H9 (cell line): ENCODE results near the gene VSIG8. TPM values are rescaled to one million over a fixed set of nuclear protein-coding genes. Genes with fewer than 3 reads are reported as not detected.

Experiments used
- DNase-seq: peaks from one replicate; pipeline ENCODE4 v3.0.0-alpha.2; 2017
- H2AFZ ChIP-seq: one replicate; pipeline ENCODE4 v1.6.1; 2013; ENCODE audit warnings: mild to moderate bottlenecking, low read length, control low read depth, moderate library complexity
- H2AK5ac ChIP-seq: 2 replicates; pipeline ENCODE4 v1.6.1; 2013; ENCODE audit warnings: low read length, control low read depth, mixed read lengths; ENCODE audit not compliant: insufficient read length
- H2BK120ac ChIP-seq: one replicate; pipeline ENCODE4 v1.6.1; 2013; ENCODE audit warnings: low read depth, mild to moderate bottlenecking, low read length, control low read depth, inconsistent platforms; ENCODE audit not compliant: poor library complexity, severe bottlenecking
- H2BK12ac ChIP-seq: 2 replicates; pipeline ENCODE4 v1.6.1; 2013; ENCODE audit warnings: low read length, control low read depth, mixed read lengths, low read depth; ENCODE audit not compliant: insufficient read length
- H2BK15ac ChIP-seq: 2 replicates; pipeline ENCODE4 v1.6.1; 2013; ENCODE audit warnings: low read depth, low read length, control low read depth
- H2BK20ac ChIP-seq: one replicate; pipeline ENCODE4 v1.6.1; 2013; ENCODE audit warnings: low read depth, mild to moderate bottlenecking, low read length, control low read depth, inconsistent platforms; ENCODE audit not compliant: poor library complexity, severe bottlenecking
- H2BK5ac ChIP-seq: 2 replicates; pipeline ENCODE4 v1.6.1; 2013; ENCODE audit warnings: low read length, control low read depth, mixed read lengths; ENCODE audit not compliant: insufficient read length
- H3K14ac ChIP-seq: 2 replicates; pipeline ENCODE4 v1.6.1; 2013; ENCODE audit warnings: low read length, control low read depth; ENCODE audit not compliant: insufficient read depth
- H3K18ac ChIP-seq: 2 replicates; pipeline ENCODE4 v1.6.1; 2013; ENCODE audit warnings: low read depth, mild to moderate bottlenecking, mixed read lengths, low read length, control low read depth; ENCODE audit not compliant: insufficient read length
- H3K23ac ChIP-seq: 2 replicates; pipeline ENCODE4 v1.6.1; 2013; ENCODE audit warnings: low read length, control low read depth, mixed read lengths, low read depth; ENCODE audit not compliant: insufficient read length
- H3K23me2 ChIP-seq: 2 replicates; pipeline ENCODE4 v1.6.1; 2013; ENCODE audit warnings: low read depth, mild to moderate bottlenecking, mixed read lengths, low read length, control low read depth; ENCODE audit not compliant: insufficient read length, poor library complexity, severe bottlenecking
- H3K27ac ChIP-seq: 2 replicates; pipeline ENCODE4 v1.5.1; 2013; ENCODE audit warnings: low read length, control low read depth, mixed read lengths, low read depth; ENCODE audit not compliant: insufficient read length
- H3K27me3 ChIP-seq: 2 replicates; pipeline ENCODE4 v1.6.1; 2013; ENCODE audit warnings: low read length, control low read depth, inconsistent platforms; ENCODE audit not compliant: insufficient read depth
- H3K4ac ChIP-seq: 2 replicates; pipeline ENCODE4 v1.6.1; 2013; ENCODE audit warnings: low read depth, mild to moderate bottlenecking, control low read depth, inconsistent platforms, low read length, moderate library complexity
- H3K4me1 ChIP-seq: 2 replicates; pipeline ENCODE4 v1.6.1; 2013; ENCODE audit warnings: low read length, control low read depth, inconsistent platforms; ENCODE audit not compliant: insufficient read depth
- H3K4me2 ChIP-seq: 2 replicates; pipeline ENCODE4 v1.6.1; 2013; ENCODE audit warnings: low read length, control low read depth, mixed read lengths; ENCODE audit not compliant: insufficient read length, insufficient read depth
- H3K56ac ChIP-seq: 2 replicates; pipeline ENCODE4 v1.6.1; 2013; ENCODE audit warnings: low read depth, mild to moderate bottlenecking, mixed read lengths, low read length, control low read depth; ENCODE audit not compliant: insufficient read length
- H3K79me1 ChIP-seq: 2 replicates; pipeline ENCODE4 v1.6.1; 2013; ENCODE audit warnings: low read depth, mild to moderate bottlenecking, moderate library complexity, low read length, control low read depth, inconsistent platforms; ENCODE audit not compliant: insufficient read depth, poor library complexity, severe bottlenecking
- H3K79me2 ChIP-seq: 2 replicates; pipeline ENCODE4 v1.6.1; 2013; ENCODE audit warnings: low read length, control low read depth, inconsistent platforms; ENCODE audit not compliant: insufficient read depth
- H3K9ac ChIP-seq: 2 replicates; pipeline ENCODE4 v1.6.1; 2013; ENCODE audit warnings: low read length, control low read depth, mixed read lengths; ENCODE audit not compliant: insufficient read length; ENCODE audit errors: extremely low read depth
- H3K9me3 ChIP-seq: one replicate; pipeline ENCODE4 v1.6.1; 2013; ENCODE audit warnings: low read depth, low read length, inconsistent platforms; ENCODE audit not compliant: control insufficient read depth
- H3T11ph ChIP-seq: one replicate; pipeline ENCODE4 v1.6.1; 2013; ENCODE audit warnings: mild to moderate bottlenecking, low read length, control low read depth, inconsistent platforms
- H4K20me1 ChIP-seq: one replicate; pipeline ENCODE4 v1.6.1; 2013; ENCODE audit not compliant: control insufficient read depth, insufficient read length, insufficient read depth
- H4K5ac ChIP-seq: 2 replicates; pipeline ENCODE4 v1.6.1; 2013; ENCODE audit warnings: low read depth, mild to moderate bottlenecking, mixed read lengths, low read length, control low read depth; ENCODE audit not compliant: insufficient read length
- H4K8ac ChIP-seq: replicated peaks from 2 replicates; pipeline ENCODE4 v1.6.1; 2013; ENCODE audit warnings: low read length, control low read depth, mixed read lengths, low read depth; ENCODE audit not compliant: insufficient read length
- H4K91ac ChIP-seq: 2 replicates; pipeline ENCODE4 v1.6.1; 2013; ENCODE audit warnings: low read depth, mild to moderate bottlenecking, moderate library complexity, mixed read lengths, low read length, control low read depth; ENCODE audit not compliant: insufficient read length
- H3K27ac Mint-ChIP-seq, 3 experiments: 2 replicates in 2 of 3; 3 replicates in 1 of 3; pipeline ENCODE4 v1.8.0; 2020 to 2021; ENCODE audit warnings: mixed read lengths in 3 of 3, mild to moderate bottlenecking in 1 of 3, moderate library complexity in 1 of 3
- H3K27me3 Mint-ChIP-seq: 2 replicates; pipeline ENCODE4 v1.8.0; 2021; ENCODE audit warnings: low read depth, mild to moderate bottlenecking, moderate library complexity, mixed read lengths
- H3K36me3 Mint-ChIP-seq, 3 experiments: 2 replicates in 2 of 3; 3 replicates in 1 of 3; pipeline ENCODE4 v1.8.0; 2020 to 2021; ENCODE audit warnings: low read depth in 3 of 3, mixed read lengths in 3 of 3; ENCODE audit not compliant: insufficient read depth in 1 of 3
- H3K4me1 Mint-ChIP-seq, 2 experiments: 2 replicates each; pipeline ENCODE4 v1.8.0; 2020; ENCODE audit warnings: mixed read lengths in 2 of 2
- H3K4me3 Mint-ChIP-seq, 2 experiments: 2 replicates in 1 of 2; 3 replicates in 1 of 2; pipeline ENCODE4 v1.8.0; 2020 to 2021; ENCODE audit warnings: mild to moderate bottlenecking in 2 of 2, mixed read lengths in 2 of 2, moderate library complexity in 1 of 2
- H3K9me3 Mint-ChIP-seq, 2 experiments: 2 replicates in 1 of 2; 3 replicates in 1 of 2; pipeline ENCODE4 v1.8.0; 2020; ENCODE audit warnings: mild to moderate bottlenecking in 2 of 2, mixed read lengths in 2 of 2, moderate library complexity in 1 of 2
- CTCF ChIP-seq: fragments of 200-600 bp; sonication (generic); conservative IDR thresholded peaks from 3 replicates; pipeline ENCODE4 v1.8.0; 2021; ENCODE audit warnings: antibody characterized with exemption, mild to moderate bottlenecking
- WGBS: extraction: QIAGEN DNeasy Blood & Tissue Kit; methylation state at CpG from one replicate; pipeline ENCODE4 v1.1.7; 2013; ENCODE audit warnings: missing lambda C conversion rate, low lambda C conversion rate, mixed read lengths; ENCODE audit not compliant: insufficient read length; ENCODE audit errors: extremely low coverage; 5-methylcytosine and 5-hydroxymethylcytosine counted together
- total RNA-seq: library from RNA; stranded (reverse); gene quantifications from 2 replicates; pipeline ENCODE4 v1.2.1, GENCODE V29; 2021

VSIG8 gene
- total RNA-seq, 1 experiment from 2014 or later, result not detected

GRCh38 chr1:159883134-159883533 is 20.7 kb upstream of the VSIG8 start:
- Mint-ChIP-seq H3K27ac (no peak overlapping the region), H3K27me3 (no peaks in the 10 kb centered on the region; the same call in none of the 2 replicates)

More at GRCh38 chr1:159883134-159883533, 20.7 kb upstream of the VSIG8 start:
- Mint-ChIP-seq H3K4me3 (no peak overlapping the region), H3K36me3 (no peaks in the 10 kb centered on the region), H3K4me1 (no peaks in the 10 kb centered on the region), H3K9me3 (no peaks in the 10 kb centered on the region)
- no peak overlapping the region for H3K23ac ChIP-seq
- no peaks in the 10 kb centered on the region for H3K23me2 ChIP-seq
- H3K14ac ChIP-seq, result no peak overlapping the region
- H2BK20ac ChIP-seq, result no peak overlapping the region
- H4K20me1 ChIP-seq, result no peaks in the 10 kb centered on the region
- H3K56ac ChIP-seq, result no peak overlapping the region
- WGBS, result no CpG with 5 or more reads among the region's 4 CpGs
- H3K27me3 ChIP-seq, result no peaks in the 10 kb centered on the region
- no peak for TF ChIP-seq CTCF
- no peak overlapping the region for H3T11ph ChIP-seq
- H2AFZ ChIP-seq, result no peak overlapping the region
- no peak overlapping the region for H4K8ac ChIP-seq
- H3K79me1 ChIP-seq, result no peaks in the 10 kb centered on the region
- no peak overlapping the region for H3K4ac ChIP-seq
- no peaks in the 10 kb centered on the region for H3K4me1 ChIP-seq
- no peak overlapping the region for H4K91ac ChIP-seq
- no peak overlapping the region for H2BK5ac ChIP-seq
- H2BK15ac ChIP-seq, result no peak overlapping the region
- H3K9ac ChIP-seq, result no peak overlapping the region
- H2BK120ac ChIP-seq, result no peak overlapping the region
- H3K4me2 ChIP-seq, result no peak overlapping the region
- no peak overlapping the region for H2AK5ac ChIP-seq
- no peaks in the 10 kb centered on the region for H3K9me3 ChIP-seq
- H3K27ac ChIP-seq, result no peak overlapping the region
- H3K79me2 ChIP-seq, result no peaks in the 10 kb centered on the region
- no peak overlapping the region for H2BK12ac ChIP-seq
- H3K18ac ChIP-seq, result no peak overlapping the region
- no peak overlapping the region for H4K5ac ChIP-seq
- DNase-seq, result no peak
